Retinal pigment epithelial cell (primary cell): ENCODE results near the gene LAGE3.

Source experiments
- DNase-seq: peaks from one replicate; pipeline ENCODE4 v3.0.0-alpha.2; 2010; ENCODE audit warnings: low read depth
- H3K4me3 ChIP-seq: 2 replicates; pipeline ENCODE4 v1.5.1; 2011; ENCODE audit warnings: mild to moderate bottlenecking, low read length, control low read depth, moderate library complexity
- CTCF ChIP-seq: conservative IDR thresholded peaks from 2 replicates; pipeline ENCODE4 v1.5.1; 2011; ENCODE audit warnings: low read depth, low read length, control low read depth, inconsistent platforms

The LAGE3 gene

GRCh38 chrX:154515966-154516655 lies 37.0 kb upstream of the LAGE3 start, which contains the start of gene FAM3A:
TSS of gene FAM3A (minus strand) at chrX:154516232. CDS start at chrX:154515772, 460 bp downstream.
- peak within 1 kb of the TSS; percentile 58 for H3K4me3 ChIP-seq
- no peak for TF ChIP-seq CTCF
- DNase-seq: peak; percentile 49

- TF ChIP-seq CTCF: no peak
- no peak for DNase-seq
Measured at GRCh38 chrX:154515090-154515965, 36.2 kb upstream of the LAGE3 start.

GRCh38 chrX:154513716-154514115 lies 34.6 kb upstream of the LAGE3 start:
- DNase-seq: no peak
- no peak for TF ChIP-seq CTCF
- no peak overlapping the region for H3K4me3 ChIP-seq

More at GRCh38 chrX:154515090-154515965, 36.2 kb upstream of the LAGE3 start:
- peak overlapping the region; percentile 58 for H3K4me3 ChIP-seq

GRCh38 chrX:154512879-154513553 lies 33.9 kb upstream of the LAGE3 start:
- no peak overlapping the region for H3K4me3 ChIP-seq
- no peak for TF ChIP-seq CTCF
- no peak for DNase-seq

GRCh38 chrX:154511761-154512160 lies 32.7 kb upstream of the LAGE3 start:
- DNase-seq: no peak
- TF ChIP-seq CTCF: no peak
- H3K4me3 ChIP-seq: no peak overlapping the region

GRCh38 chrX:154509455-154509854 lies 30.4 kb upstream of the LAGE3 start:
- H3K4me3 ChIP-seq: no peak overlapping the region
- DNase-seq: no peak
- TF ChIP-seq CTCF: no peak
